KMS-11 (cell line): Measurements from ENCODE around the gene ATRNL1.
"Not testable (repeated sequence)": the region's sequence is repeated elsewhere in the genome, so short reads cannot be mapped to it uniquely, and the experiment has no call there.

Experiments
- H2AFZ ChIP-seq: fragments of 200-600 bp; sonication (generic); 2 replicates; pipeline ENCODE4 v1.6.1; 2016; ENCODE audit warnings: antibody characterized with exemption, mixed run types, low read depth
- H3K27ac ChIP-seq: fragments of 200-600 bp; sonication (generic); 2 replicates; pipeline ENCODE4 v1.6.1; 2016; ENCODE audit warnings: mild to moderate bottlenecking, mixed run types
- H3K27me3 ChIP-seq: fragments of 200-600 bp; sonication (generic); 2 replicates; pipeline ENCODE4 v1.6.1; 2017; ENCODE audit warnings: mild to moderate bottlenecking, low read depth, mixed run types, moderate library complexity; ENCODE audit not compliant: insufficient read depth
- H3K36me3 ChIP-seq: fragments of 200-600 bp; sonication (generic); 2 replicates; pipeline ENCODE4 v1.6.1; 2017; ENCODE audit warnings: mild to moderate bottlenecking, mixed run types; ENCODE audit not compliant: insufficient read depth
- H3K4me1 ChIP-seq: fragments of 200-600 bp; sonication (generic); 2 replicates; pipeline ENCODE4 v1.6.1; 2016; ENCODE audit warnings: mild to moderate bottlenecking, low read depth, mixed run types; ENCODE audit not compliant: poor library complexity, severe bottlenecking
- H3K4me2 ChIP-seq: fragments of 200-600 bp; sonication (generic); 2 replicates; pipeline ENCODE4 v1.7.0; 2016; ENCODE audit warnings: mild to moderate bottlenecking, mixed run types
- H3K4me3 ChIP-seq: fragments of 200-600 bp; sonication (generic); IDR thresholded peaks from 2 replicates; pipeline ENCODE4 v1.6.1; 2017; ENCODE audit warnings: low read depth, low read length, mixed read lengths; ENCODE audit not compliant: insufficient read depth
- H3K79me2 ChIP-seq: fragments of 200-600 bp; sonication (generic); 2 replicates; pipeline ENCODE4 v1.6.1; 2016; ENCODE audit warnings: low read depth, mixed run types; ENCODE audit not compliant: insufficient read depth
- H3K9ac ChIP-seq: fragments of 200-600 bp; sonication (generic); 2 replicates; pipeline ENCODE4 v1.6.1; 2016; ENCODE audit warnings: mild to moderate bottlenecking, mixed run types
- H4K20me1 ChIP-seq: fragments of 200-600 bp; sonication (generic); 2 replicates; pipeline ENCODE4 v1.6.1; 2016; ENCODE audit warnings: mild to moderate bottlenecking, mixed run types; ENCODE audit not compliant: insufficient read depth
- TF ChIP-seq, protein P1 (sequence below): fragments of 200-600 bp; sonication (generic); conservative IDR thresholded peaks from 2 replicates; pipeline ENCODE4 v1.6.1; 2017; ENCODE audit warnings: low read depth, mild to moderate bottlenecking, antibody characterized with exemption, low read length, moderate library complexity, mixed read lengths

Gene ATRNL1

DNA sequence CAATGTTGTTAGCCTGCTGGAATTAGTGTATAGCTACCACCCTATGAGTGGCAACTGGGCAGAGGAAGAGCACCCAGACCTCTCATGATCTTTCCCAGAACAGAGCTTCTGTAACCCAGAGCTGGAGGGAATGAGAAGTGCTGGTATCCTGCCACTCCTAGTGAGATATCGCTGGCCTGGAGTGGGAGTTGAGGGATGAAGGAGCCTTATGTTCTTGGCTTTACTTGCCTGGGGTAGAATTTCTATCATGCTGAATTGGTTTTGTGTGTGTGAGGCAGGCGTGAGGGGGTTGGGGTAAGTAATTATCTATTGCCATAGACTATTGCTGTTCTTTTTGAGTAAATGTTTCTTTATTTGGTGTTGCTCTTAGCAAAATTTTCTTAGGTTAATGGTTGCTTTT, 146.6 kb downstream of the ATRNL1 start:
- Histone ChIP-seq H3K27me3 (no peaks in the 10 kb centered on the region), H3K4me3 (no peak overlapping the region), H4K20me1 (no peaks in the 10 kb centered on the region), H3K79me2 (no peaks in the 10 kb centered on the region), H3K9ac (no peak overlapping the region), H3K4me2 (no peak overlapping the region), H3K4me1 (no peaks in the 10 kb centered on the region), H3K36me3 (no peaks in the 10 kb centered on the region), H2AFZ (no peak overlapping the region), H3K27ac (no peak overlapping the region)
- TF ChIP-seq, protein P1, sequence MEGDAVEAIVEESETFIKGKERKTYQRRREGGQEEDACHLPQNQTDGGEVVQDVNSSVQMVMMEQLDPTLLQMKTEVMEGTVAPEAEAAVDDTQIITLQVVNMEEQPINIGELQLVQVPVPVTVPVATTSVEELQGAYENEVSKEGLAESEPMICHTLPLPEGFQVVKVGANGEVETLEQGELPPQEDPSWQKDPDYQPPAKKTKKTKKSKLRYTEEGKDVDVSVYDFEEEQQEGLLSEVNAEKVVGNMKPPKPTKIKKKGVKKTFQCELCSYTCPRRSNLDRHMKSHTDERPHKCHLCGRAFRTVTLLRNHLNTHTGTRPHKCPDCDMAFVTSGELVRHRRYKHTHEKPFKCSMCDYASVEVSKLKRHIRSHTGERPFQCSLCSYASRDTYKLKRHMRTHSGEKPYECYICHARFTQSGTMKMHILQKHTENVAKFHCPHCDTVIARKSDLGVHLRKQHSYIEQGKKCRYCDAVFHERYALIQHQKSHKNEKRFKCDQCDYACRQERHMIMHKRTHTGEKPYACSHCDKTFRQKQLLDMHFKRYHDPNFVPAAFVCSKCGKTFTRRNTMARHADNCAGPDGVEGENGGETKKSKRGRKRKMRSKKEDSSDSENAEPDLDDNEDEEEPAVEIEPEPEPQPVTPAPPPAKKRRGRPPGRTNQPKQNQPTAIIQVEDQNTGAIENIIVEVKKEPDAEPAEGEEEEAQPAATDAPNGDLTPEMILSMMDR, result no peak

DNA sequence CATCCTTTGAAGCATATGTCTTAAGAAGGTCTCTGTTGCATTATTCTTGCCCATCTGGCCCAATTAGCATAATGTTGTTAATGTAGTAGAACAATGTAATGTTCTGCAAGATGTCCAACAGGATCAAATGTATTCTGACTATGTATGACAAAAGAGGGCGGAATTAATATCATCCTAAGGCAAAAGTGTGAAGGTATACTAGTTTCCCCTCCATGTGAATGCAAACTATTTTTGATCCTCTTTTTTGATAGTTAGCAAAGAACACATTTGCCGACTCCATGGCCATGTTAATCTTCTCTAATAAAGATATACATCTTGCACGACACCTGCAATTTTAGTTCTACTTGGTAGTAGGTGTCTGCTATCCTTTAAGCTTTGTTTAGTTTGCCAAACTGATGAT, 157.6 kb downstream of the ATRNL1 start:
- no peaks in the 10 kb centered on the region for H3K27me3 ChIP-seq
- no peak overlapping the region for H3K27ac ChIP-seq
- TF ChIP-seq, protein P1, result no peak
- H3K4me3 ChIP-seq, result no peak overlapping the region
- H2AFZ ChIP-seq, result no peak overlapping the region
- H4K20me1 ChIP-seq, result no peaks in the 10 kb centered on the region
- H3K4me1 ChIP-seq, result no peaks in the 10 kb centered on the region
- no peaks in the 10 kb centered on the region for H3K36me3 ChIP-seq
- H3K79me2 ChIP-seq, result no peaks in the 10 kb centered on the region
- no peak overlapping the region for H3K4me2 ChIP-seq
- no peak overlapping the region for H3K9ac ChIP-seq

DNA sequence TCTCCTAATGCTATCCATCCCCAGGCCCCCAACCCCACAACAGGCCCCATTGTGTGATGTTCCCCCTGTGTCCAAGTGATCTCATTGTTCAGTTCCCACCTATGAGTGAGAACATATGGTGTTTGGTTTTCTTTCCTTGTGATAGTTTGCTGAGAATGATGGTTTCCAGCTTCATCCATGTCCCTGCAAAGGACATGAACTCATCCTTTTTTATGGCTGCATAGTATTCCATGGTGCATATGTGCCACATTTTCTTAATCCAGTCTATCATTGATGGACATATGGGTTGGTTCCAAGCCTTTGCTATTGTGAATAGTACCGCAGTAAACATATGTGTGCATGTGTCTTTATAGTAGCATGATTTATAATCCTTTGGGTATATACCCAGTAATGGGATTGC, 160.6 kb downstream of the ATRNL1 start:
- H3K9ac ChIP-seq, H3K36me3 ChIP-seq, H2AFZ ChIP-seq, H3K4me1 ChIP-seq, H3K4me2 ChIP-seq, H3K27me3 ChIP-seq, H4K20me1 ChIP-seq, H3K79me2 ChIP-seq, H3K4me3 ChIP-seq, H3K27ac ChIP-seq: not testable (repeated sequence)

DNA sequence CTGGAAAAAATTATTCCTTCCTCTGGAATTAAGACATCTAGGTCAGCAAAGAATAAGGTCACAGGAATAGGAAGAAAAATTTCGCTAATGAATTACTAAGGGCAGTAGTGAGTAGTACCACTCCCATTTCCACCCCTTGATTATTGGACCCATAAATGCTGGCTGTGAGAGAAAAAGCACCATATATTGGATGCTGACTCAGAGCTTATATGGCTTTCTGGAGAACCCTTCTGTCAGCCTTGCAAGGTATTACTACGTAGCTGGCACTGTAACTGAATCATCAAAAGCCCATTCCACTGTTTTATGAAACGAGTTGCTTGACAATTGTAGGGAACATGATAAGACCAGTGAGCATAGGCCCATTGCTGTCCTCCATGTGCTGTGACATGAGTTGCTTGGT, 179.3 kb downstream of the ATRNL1 start:
- H4K20me1 ChIP-seq, result no peaks in the 10 kb centered on the region
- H3K27ac ChIP-seq, result no peak overlapping the region
- no peaks in the 10 kb centered on the region for H3K79me2 ChIP-seq
- H3K27me3 ChIP-seq, result no peaks in the 10 kb centered on the region
- H3K4me3 ChIP-seq, result no peak overlapping the region
- H2AFZ ChIP-seq, result no peak overlapping the region
- no peak overlapping the region for H3K9ac ChIP-seq
- TF ChIP-seq, protein P1, result no peak
- no peaks in the 10 kb centered on the region for H3K36me3 ChIP-seq
- no peak overlapping the region for H3K4me2 ChIP-seq
- H3K4me1 ChIP-seq, result no peaks in the 10 kb centered on the region

DNA sequence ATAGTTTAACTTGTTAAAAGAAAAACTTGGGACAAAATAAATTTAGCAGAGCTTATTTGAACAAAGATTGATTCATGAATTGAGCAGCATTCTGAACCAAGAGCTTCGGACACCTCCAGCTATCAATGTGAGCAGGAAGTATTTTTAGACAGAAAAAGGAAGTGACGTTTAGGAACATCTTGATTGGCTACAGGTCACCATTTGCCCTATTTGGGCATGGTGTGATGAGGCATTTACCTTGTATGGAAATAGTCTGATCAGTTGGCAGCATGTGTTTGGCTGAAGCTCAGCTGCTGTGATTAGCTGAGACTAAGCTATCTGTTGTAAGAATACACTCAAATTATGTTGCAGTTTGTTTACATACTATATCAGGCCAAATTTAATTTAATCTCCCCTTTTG, 185.1 kb downstream of the ATRNL1 start:
- no peak overlapping the region for H2AFZ ChIP-seq
- H3K9ac ChIP-seq, result no peak overlapping the region
- H3K4me3 ChIP-seq, result no peak overlapping the region

More for the DNA sequence above, 185.1 kb downstream of the ATRNL1 start:
- no peaks in the 10 kb centered on the region for H3K36me3 ChIP-seq
- H3K4me2 ChIP-seq, result no peak overlapping the region
- no peaks in the 10 kb centered on the region for H4K20me1 ChIP-seq
- H3K27ac ChIP-seq, result no peak overlapping the region
- no peaks in the 10 kb centered on the region for H3K27me3 ChIP-seq
- TF ChIP-seq, protein P1, result no peak
- no peaks in the 10 kb centered on the region for H3K79me2 ChIP-seq
- no peaks in the 10 kb centered on the region for H3K4me1 ChIP-seq
